Panc1 (cell line): Measurements from ENCODE around the gene PTX4. TPM values are rescaled to one million over a fixed set of nuclear protein-coding genes. Genes with fewer than 3 reads are reported as not detected.

ENCODE experiments used
- ATAC-seq: fragments of 200-7000 bp; cut with Tn5 transposase; 2 replicates; pipeline ENCODE4 v1.9.1; 2020; ENCODE audit warnings: mild to moderate bottlenecking, moderate library complexity
- BruUV-seq: library from RNA; stranded (reverse); fragments of 400-500 nt; replicated peaks from 2 replicates; lab custom pipeline; 2021; lab: Mats Ljungman, UMichigan
- CTCF ChIA-PET: fragments of 300-600 bp; sonication (Branson Sonifier 250); formaldehyde crosslinking; loops from one replicate; lab custom pipeline; 2022; ENCODE audit warnings: antibody characterized with exemption; lab: Charles Lee
- POLR2A ChIA-PET: fragments of 300-600 bp; sonication (Branson Sonifier 250); formaldehyde crosslinking; loops from one replicate; lab custom pipeline; 2022; ENCODE audit warnings: antibody characterized with exemption; lab: Charles Lee
- DNase-seq: peaks from one replicate; pipeline ENCODE4 v3.0.0-alpha.2; 2010; ENCODE audit warnings: low read depth, low spot score
- H3K27ac ChIP-seq: 2 replicates; pipeline ENCODE4 v1.5.1; 2011; ENCODE audit warnings: mild to moderate bottlenecking, low read length, inconsistent platforms
- H3K27me3 ChIP-seq: fragments of 200-500 bp; sonication (Bioruptor generic); 2 replicates; pipeline ENCODE4 v1.6.0; 2014; ENCODE audit warnings: low read length, inconsistent platforms; ENCODE audit not compliant: control insufficient read depth, insufficient read depth
- H3K36me3 ChIP-seq: fragments of 200-500 bp; sonication (Bioruptor generic); 2 replicates; pipeline ENCODE4 v1.5.1; 2014; ENCODE audit warnings: inconsistent platforms, mild to moderate bottlenecking, low read length, moderate library complexity; ENCODE audit not compliant: control insufficient read depth, insufficient read depth
- H3K4me1 ChIP-seq: 2 replicates; pipeline ENCODE4 v1.5.1; 2011; ENCODE audit warnings: inconsistent platforms, mild to moderate bottlenecking, low read length, moderate library complexity; ENCODE audit not compliant: control insufficient read depth, insufficient read depth
- H3K4me3 ChIP-seq, 2 experiments: 2 replicates each; pipeline ENCODE4 v1.5.1; 2011 to 2012; ENCODE audit warnings: low read depth in 2 of 2, low read length in 2 of 2, mild to moderate bottlenecking in 2 of 2, inconsistent platforms in 1 of 2, moderate library complexity in 1 of 2
- H3K9me3 ChIP-seq: fragments of 200-500 bp; sonication (Bioruptor generic); 2 replicates; pipeline ENCODE4 v1.5.1; 2014; ENCODE audit warnings: low read depth, mild to moderate bottlenecking, inconsistent platforms, low read length, moderate library complexity; ENCODE audit not compliant: control insufficient read depth, insufficient read depth
- CTCF ChIP-seq: fragments of 450-650 bp; IDR thresholded peaks from 2 replicates; pipeline ENCODE4 v1.5.1; 2017; ENCODE audit warnings: mild to moderate bottlenecking
- POLR2AphosphoS5 ChIP-seq: IDR thresholded peaks from 2 replicates; pipeline ENCODE4 v1.6.1; 2012; ENCODE audit warnings: mild to moderate bottlenecking, low read depth, low read length, moderate library complexity
- REST ChIP-seq, 2 experiments: IDR thresholded peaks; 2 replicates each; pipeline ENCODE4 v1.6.1; 2011 to 2012; ENCODE audit warnings: low read depth in 2 of 2, control low read depth in 1 of 2, low read length in 1 of 2, mild to moderate bottlenecking in 1 of 2, moderate library complexity in 1 of 2; ENCODE audit not compliant: insufficient read depth in 1 of 2
- SIN3A ChIP-seq: IDR thresholded peaks from 2 replicates; pipeline ENCODE4 v1.6.1; 2012; ENCODE audit warnings: low read depth, mild to moderate bottlenecking, low read length, moderate library complexity, borderline replicate concordance; ENCODE audit not compliant: insufficient read depth
- TCF7L2 ChIP-seq: IDR thresholded peaks from 2 replicates; pipeline ENCODE4 v1.6.1; 2011; ENCODE audit warnings: mild to moderate bottlenecking, low read depth, low read length, inconsistent platforms
- in situ Hi-C: cut with HindIII; loops from 2 replicates; pipeline ENCODE4 v1.10.0; 2016; ENCODE audit warnings: low sequenced_read_pairs, low pct_unique_long_range_greater_than_20kb
- intact Hi-C: fragments of 100-400 bp; cut with micrococcal nuclease; formaldehyde crosslinking; loops from one replicate; pipeline ENCODE4 v1.10.0; 2022; ENCODE audit not compliant: unreplicated experiment
- total RNA-seq: library from RNA; stranded (reverse); gene quantifications from one replicate; pipeline ENCODE4 v1.2.1, GENCODE V29; 2021; ENCODE audit not compliant: unreplicated experiment

Gene PTX4
- total RNA-seq, 1 experiment from 2014 or later, result not detected

GRCh38 chr16:1486551-1487390 lies 2.0 kb downstream of the PTX4 start:
- Histone ChIP-seq H3K4me3 (no peak overlapping the region), H3K36me3 (no peaks in the 10 kb centered on the region), H3K27me3 (no peaks in the 10 kb centered on the region), H3K4me1 (no peaks in the 10 kb centered on the region), H3K27ac (no peak overlapping the region), H3K9me3 (no peaks in the 10 kb centered on the region)
- no TSS peak for BruUV-seq
- POLR2A ChIA-PET, result no interaction called here
- in situ Hi-C loops, result no loop called here
- ATAC-seq, result no peak; the same call in 1 of the 2 replicates
- TF ChIP-seq POLR2AphosphoS5, result no peak
- TF ChIP-seq REST (IDR thresholded peaks at IDR 0.05; ENCODE audit: insufficient read depth in 1 of 2, low read depth in 2 of 2, low read length in 1 of 2), result no peak
- TF ChIP-seq SIN3A, result no peak
- TF ChIP-seq CTCF, result no peak
- TF ChIP-seq TCF7L2, result no peak
- intact Hi-C loops, result no loop called here
- DNase-seq, result no peak
- CTCF ChIA-PET, result interaction anchor here (0.7 kb wide), 1 partner anchor 183 kb away, joined by 3 read pairs; no protein-coding TSS in a partner anchor

DNA sequence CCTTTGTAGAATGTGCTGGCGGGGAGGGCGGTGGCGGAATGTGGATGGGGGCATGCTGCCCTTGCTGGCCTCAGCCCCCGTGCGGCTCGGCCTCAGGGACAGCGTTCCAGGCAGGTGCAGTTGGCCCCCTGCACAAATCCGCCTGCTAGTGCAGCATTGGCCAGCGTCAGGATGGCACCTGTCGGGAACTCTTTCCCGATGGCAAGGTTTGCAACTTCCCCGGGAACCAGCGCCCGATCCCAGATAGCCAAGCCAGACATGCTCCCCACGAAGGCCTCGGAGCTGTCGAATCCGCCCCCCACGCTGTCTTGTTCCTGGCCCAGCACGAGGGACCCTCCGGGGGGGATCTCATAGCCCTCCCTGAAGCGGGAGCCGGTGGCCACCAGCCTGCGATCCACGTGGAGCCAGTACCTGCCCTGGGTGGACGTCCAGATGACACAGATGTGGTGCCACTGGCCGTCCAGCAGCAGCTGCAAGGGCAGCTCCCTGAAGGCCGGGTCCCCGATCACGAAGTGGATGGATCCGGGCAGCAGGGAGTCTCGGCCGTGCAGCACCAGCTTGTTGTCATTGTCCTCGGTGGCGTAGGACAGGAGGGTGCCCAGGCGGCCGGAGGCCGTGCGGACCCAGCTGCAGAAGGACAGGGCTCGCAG lies 2.8 kb downstream of the PTX4 start:
- in situ Hi-C loops, result no loop called here

More for the DNA sequence above, 2.8 kb downstream of the PTX4 start:
- Histone ChIP-seq H3K27ac (no peak overlapping the region), H3K4me1 (no peaks in the 10 kb centered on the region), H3K4me3 (no peak overlapping the region), H3K9me3 (no peaks in the 10 kb centered on the region), H3K27me3 (no peaks in the 10 kb centered on the region), H3K36me3 (no peaks in the 10 kb centered on the region)
- no TSS peak for BruUV-seq
- ATAC-seq (no peak), DNase-seq (no peak)
- POLR2A ChIA-PET, result no interaction called here
- TF ChIP-seq POLR2AphosphoS5 (no peak), SIN3A (no peak), REST (IDR thresholded peaks at IDR 0.05; ENCODE audit: insufficient read depth in 1 of 2, low read depth in 2 of 2, low read length in 1 of 2) (no peak), CTCF (no peak), TCF7L2 (no peak)
- CTCF ChIA-PET, result no interaction called here
- intact Hi-C loops, result no loop called here
